WTC11 (cell line): ENCODE measurements around the gene OR52E1.

Experiments used
- ATF6 ChIP-seq: sonication (generic); formaldehyde crosslinking; IDR thresholded peaks from 2 replicates; pipeline ENCODE4 v1.8.1; 2023; ENCODE audit warnings: mild to moderate bottlenecking, missing genetic modification reagents
- CREM ChIP-seq: sonication (generic); formaldehyde crosslinking; IDR thresholded peaks from 2 replicates; pipeline ENCODE4 v1.8.1; 2022; ENCODE audit warnings: mild to moderate bottlenecking, missing genetic modification reagents, moderate library complexity
- CTCF ChIP-seq: fragments of 200-600 bp; IDR thresholded peaks from 2 replicates; pipeline ENCODE4 v1.8.0; 2022; ENCODE audit warnings: antibody characterized with exemption
- E2F1 ChIP-seq: sonication (generic); formaldehyde crosslinking; IDR thresholded peaks from 2 replicates; pipeline ENCODE4 v1.8.0; 2022; ENCODE audit warnings: mild to moderate bottlenecking, missing genetic modification reagents
- NR2C2 ChIP-seq: sonication (generic); formaldehyde crosslinking; IDR thresholded peaks from 2 replicates; pipeline ENCODE4 v1.8.0; 2022; ENCODE audit warnings: mild to moderate bottlenecking, missing genetic modification reagents
- NR3C1 ChIP-seq: sonication (generic); formaldehyde crosslinking; conservative IDR thresholded peaks from 2 replicates; pipeline ENCODE4 v1.8.1; 2023; ENCODE audit warnings: low read depth, mild to moderate bottlenecking, missing genetic modification reagents
- PRDM15 ChIP-seq: sonication (generic); formaldehyde crosslinking; IDR thresholded peaks from 2 replicates; pipeline ENCODE4 v1.8.0; 2022; ENCODE audit warnings: missing genetic modification reagents
- USF1 ChIP-seq: sonication (generic); formaldehyde crosslinking; IDR thresholded peaks from 2 replicates; pipeline ENCODE4 v1.8.0; 2022; ENCODE audit warnings: mild to moderate bottlenecking, missing genetic modification reagents
- ZBTB43 ChIP-seq: sonication (generic); formaldehyde crosslinking; IDR thresholded peaks from 2 replicates; pipeline ENCODE4 v1.8.1; 2023; ENCODE audit warnings: mild to moderate bottlenecking, missing genetic modification reagents
- ZNF317 ChIP-seq: sonication (generic); formaldehyde crosslinking; IDR thresholded peaks from 2 replicates; pipeline ENCODE4 v1.8.1; 2023; ENCODE audit warnings: low read depth, mild to moderate bottlenecking, moderate library complexity, missing genetic modification reagents, borderline replicate concordance
- ZNF396 ChIP-seq: fragments of 250-450 bp; sonication (Bioruptor Pico); IDR thresholded peaks from 2 replicates; pipeline ENCODE4 v1.8.0; 2021; ENCODE audit warnings: mild to moderate bottlenecking, moderate library complexity, borderline replicate concordance
- ZNF423 ChIP-seq: fragments of 250-450 bp; sonication (Bioruptor Pico); IDR thresholded peaks from 2 replicates; pipeline ENCODE4 v2.1.2; 2022; ENCODE audit warnings: mild to moderate bottlenecking, moderate library complexity
- ZNF512 ChIP-seq: sonication (generic); formaldehyde crosslinking; IDR thresholded peaks from 2 replicates; pipeline ENCODE4 v1.8.1; 2022; ENCODE audit warnings: missing genetic modification reagents, borderline replicate concordance
- ZNF532 ChIP-seq: fragments of 250-450 bp; sonication (Bioruptor Pico); IDR thresholded peaks from 2 replicates; pipeline ENCODE4 v1.9.0; 2021; ENCODE audit warnings: mild to moderate bottlenecking, borderline replicate concordance

GRCh38 chr11:5042091-5042490 lies 27.3 kb upstream of the OR52E1 start:
- TF ChIP-seq CTCF: no peak
- TF ChIP-seq PRDM15 (CRISPR knock-in tag): no peak
- TF ChIP-seq ZNF512: no peak
- no peak for TF ChIP-seq NR2C2
- TF ChIP-seq ATF6 (CRISPR knock-in tag): no peak
- TF ChIP-seq ZNF423 (CRISPR knock-in tag): no peak
- TF ChIP-seq ZNF317 (CRISPR knock-in tag): no peak
- TF ChIP-seq USF1 (CRISPR knock-in tag): no peak
- no peak for TF ChIP-seq E2F1
- no peak for TF ChIP-seq ZNF396
- no peak for TF ChIP-seq ZBTB43
- TF ChIP-seq CREM (CRISPR knock-in tag): no peak
- TF ChIP-seq ZNF532 (CRISPR knock-in tag): no peak
- TF ChIP-seq NR3C1 (CRISPR knock-in tag): no peak
